A172 (cell line): ENCODE data around the gene NSUN4. TPM values are rescaled to one million over a fixed set of nuclear protein-coding genes. Genes with fewer than 3 reads are reported as not detected.
"Not testable (repeated sequence)": the region's sequence is repeated elsewhere in the genome, so short reads cannot be mapped to it uniquely, and the experiment has no call there.

Experiments
- DNase-seq: peaks from one replicate; pipeline ENCODE4 v3.0.0-alpha.2; 2015; ENCODE audit warnings: low spot score
- total RNA-seq: library from RNA; depleted of rRNA; stranded (reverse); fragments of >200 nt; shearing (Covaris generic); gene quantifications from 2 replicates; pipeline ENCODE4 v1.2.3, GENCODE V29; 2014

NSUN4 gene
- total RNA-seq, 1 experiment from 2014 or later = 7.1 TPM

GRCh38 chr1:46365796-46366195 is 25.2 kb downstream of the NSUN4 start:
- not testable (repeated sequence) for DNase-seq

- DNase-seq = no peak
Observed at GRCh38 chr1:46367072-46367471, 26.5 kb downstream of the NSUN4 start.

GRCh38 chr1:46367701-46368100 is 27.1 kb downstream of the NSUN4 start:
- DNase-seq = not testable (repeated sequence)

- no peak for DNase-seq
Observed at GRCh38 chr1:46368791-46369190, 28.2 kb downstream of the NSUN4 start.

- DNase-seq = no peak
Observed at GRCh38 chr1:46369542-46370213, 29.1 kb downstream of the NSUN4 start.

GRCh38 chr1:46370214-46370633 is 29.6 kb downstream of the NSUN4 start:
- no peak for DNase-seq

GRCh38 chr1:46372431-46372830 is 31.8 kb downstream of the NSUN4 start:
- no peak for DNase-seq

- DNase-seq = no peak
Observed at GRCh38 chr1:46379996-46380395, 39.4 kb downstream of the NSUN4 start.

- no peak for DNase-seq
Observed at GRCh38 chr1:46380508-46380907, 39.9 kb downstream of the NSUN4 start.

- no peak for DNase-seq
Observed at GRCh38 chr1:46393510-46393909, 52.9 kb downstream of the NSUN4 start.

GRCh38 chr1:46394108-46394871 is 53.7 kb downstream of the NSUN4 start, which contains the start of gene FAAH:
FAAH (plus strand) TSS chr1:46394317; CDS start chr1:46394349, 32 bp downstream.
- no peak for DNase-seq

- DNase-seq = no peak
Observed at GRCh38 chr1:46394872-46395465, 54.4 kb downstream of the NSUN4 start.

GRCh38 chr1:46396441-46397398 is 56.1 kb downstream of the NSUN4 start:
- DNase-seq = no peak

- no peak for DNase-seq
Observed at GRCh38 chr1:46399307-46399706, 58.7 kb downstream of the NSUN4 start.

GRCh38 chr1:46400421-46400820 is 59.8 kb downstream of the NSUN4 start:
- no peak for DNase-seq

GRCh38 chr1:46401154-46401913 is 60.7 kb downstream of the NSUN4 start:
- no peak for DNase-seq

- DNase-seq = peak; percentile 16
Observed at GRCh38 chr1:46401964-46402626, 61.5 kb downstream of the NSUN4 start.

- no peak for DNase-seq
Observed at GRCh38 chr1:46403916-46404315, 63.3 kb downstream of the NSUN4 start.

GRCh38 chr1:46404482-46405196 is 64.0 kb downstream of the NSUN4 start:
- no peak for DNase-seq

GRCh38 chr1:46405197-46405555 is 64.6 kb downstream of the NSUN4 start:
- no peak for DNase-seq
